Measurements from ENCODE around the gene HOXA9.

Gene HOXA9

DNA sequence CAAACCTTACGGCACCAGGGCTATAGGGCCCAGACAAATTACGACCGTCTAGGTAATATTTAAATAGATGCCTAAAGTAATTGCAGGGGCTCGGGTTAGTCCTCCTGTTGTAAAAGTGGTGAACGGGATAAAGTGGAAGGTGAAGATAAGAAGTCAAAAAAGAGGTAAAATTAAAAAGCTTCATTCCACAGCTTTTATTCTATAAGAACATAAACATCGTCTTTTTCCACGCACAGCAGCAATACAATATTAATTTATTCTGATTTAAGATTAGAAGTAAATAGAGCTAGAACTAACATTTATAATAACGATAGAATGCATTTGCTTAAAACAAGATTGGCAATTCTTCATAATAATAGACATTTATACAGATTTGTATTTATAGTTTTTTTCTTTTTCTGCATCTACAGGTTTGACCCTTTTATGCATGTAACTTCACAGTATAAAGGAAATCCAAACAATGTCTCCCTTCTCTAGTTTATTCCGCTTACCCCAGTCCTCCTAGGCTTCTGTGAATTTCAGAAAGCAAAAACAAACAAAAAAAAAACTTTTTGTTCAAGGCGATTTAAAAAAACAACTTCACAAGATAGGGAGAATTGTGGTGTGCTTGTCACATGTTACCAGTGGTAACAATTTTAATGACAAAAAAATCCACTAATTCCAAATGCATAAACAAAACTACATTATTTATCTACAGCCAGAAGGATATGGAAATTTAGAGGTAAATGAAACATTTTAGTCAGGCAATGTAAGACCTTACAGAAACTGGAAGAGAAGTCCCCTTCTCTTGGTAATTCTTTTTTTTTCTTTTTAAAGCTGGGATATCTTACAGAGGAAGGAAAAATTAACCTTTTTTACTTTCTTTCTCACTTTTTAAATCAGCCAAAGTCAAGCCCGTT, 5.3 kb upstream of the HOXA9 start:
- H2AFZ ChIP-seq (ENCODE audit: low read length): no peak overlapping the region
- TF ChIP-seq, protein P1, sequence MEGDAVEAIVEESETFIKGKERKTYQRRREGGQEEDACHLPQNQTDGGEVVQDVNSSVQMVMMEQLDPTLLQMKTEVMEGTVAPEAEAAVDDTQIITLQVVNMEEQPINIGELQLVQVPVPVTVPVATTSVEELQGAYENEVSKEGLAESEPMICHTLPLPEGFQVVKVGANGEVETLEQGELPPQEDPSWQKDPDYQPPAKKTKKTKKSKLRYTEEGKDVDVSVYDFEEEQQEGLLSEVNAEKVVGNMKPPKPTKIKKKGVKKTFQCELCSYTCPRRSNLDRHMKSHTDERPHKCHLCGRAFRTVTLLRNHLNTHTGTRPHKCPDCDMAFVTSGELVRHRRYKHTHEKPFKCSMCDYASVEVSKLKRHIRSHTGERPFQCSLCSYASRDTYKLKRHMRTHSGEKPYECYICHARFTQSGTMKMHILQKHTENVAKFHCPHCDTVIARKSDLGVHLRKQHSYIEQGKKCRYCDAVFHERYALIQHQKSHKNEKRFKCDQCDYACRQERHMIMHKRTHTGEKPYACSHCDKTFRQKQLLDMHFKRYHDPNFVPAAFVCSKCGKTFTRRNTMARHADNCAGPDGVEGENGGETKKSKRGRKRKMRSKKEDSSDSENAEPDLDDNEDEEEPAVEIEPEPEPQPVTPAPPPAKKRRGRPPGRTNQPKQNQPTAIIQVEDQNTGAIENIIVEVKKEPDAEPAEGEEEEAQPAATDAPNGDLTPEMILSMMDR (IDR thresholded peaks at IDR 0.05; ENCODE audit: low read length): no peak
- TF ChIP-seq EZH2 (optimal IDR thresholded peaks at IDR 0.05; ENCODE audit: low read depth, low read length) (no peak), EZH2phosphoT487 (IDR thresholded peaks at IDR 0.05; ENCODE audit: low read length) (no peak)
- no peak overlapping the region for H3K9ac ChIP-seq (ENCODE audit: low read length)
- H3F3A ChIP-seq (ENCODE audit: insufficient read depth, low read length): peaks cover 12% of the 10 kb centered on the region
- no peaks in the 10 kb centered on the region for H3K9me2 ChIP-seq (replicated peaks; ENCODE audit: insufficient read depth, low read length)
- no peak overlapping the region for H3K4me3 ChIP-seq (ENCODE audit: low read length)
- no peaks in the 10 kb centered on the region for H3K9me3 ChIP-seq (replicated peaks; ENCODE audit: insufficient read depth, low read length)
- H3K27ac ChIP-seq (ENCODE audit: low read length): no peak overlapping the region
- H3K27me3 ChIP-seq (replicated peaks; ENCODE audit: insufficient read depth, low read length): peaks cover 97% of the 10 kb centered on the region
- no peaks in the 10 kb centered on the region for H3K36me3 ChIP-seq (replicated peaks; ENCODE audit: insufficient read depth, low read length)
- no peaks in the 10 kb centered on the region for H3K79me2 ChIP-seq (ENCODE audit: low read length)
- peaks cover 9% of the 10 kb centered on the region for H3K4me1 ChIP-seq (ENCODE audit: low read length)
- H4K20me1 ChIP-seq (ENCODE audit: insufficient read depth, low read length): no peaks in the 10 kb centered on the region
- no peak for DNase-seq
- no peak overlapping the region for H3K4me2 ChIP-seq (ENCODE audit: low read depth, low read length)

DNA sequence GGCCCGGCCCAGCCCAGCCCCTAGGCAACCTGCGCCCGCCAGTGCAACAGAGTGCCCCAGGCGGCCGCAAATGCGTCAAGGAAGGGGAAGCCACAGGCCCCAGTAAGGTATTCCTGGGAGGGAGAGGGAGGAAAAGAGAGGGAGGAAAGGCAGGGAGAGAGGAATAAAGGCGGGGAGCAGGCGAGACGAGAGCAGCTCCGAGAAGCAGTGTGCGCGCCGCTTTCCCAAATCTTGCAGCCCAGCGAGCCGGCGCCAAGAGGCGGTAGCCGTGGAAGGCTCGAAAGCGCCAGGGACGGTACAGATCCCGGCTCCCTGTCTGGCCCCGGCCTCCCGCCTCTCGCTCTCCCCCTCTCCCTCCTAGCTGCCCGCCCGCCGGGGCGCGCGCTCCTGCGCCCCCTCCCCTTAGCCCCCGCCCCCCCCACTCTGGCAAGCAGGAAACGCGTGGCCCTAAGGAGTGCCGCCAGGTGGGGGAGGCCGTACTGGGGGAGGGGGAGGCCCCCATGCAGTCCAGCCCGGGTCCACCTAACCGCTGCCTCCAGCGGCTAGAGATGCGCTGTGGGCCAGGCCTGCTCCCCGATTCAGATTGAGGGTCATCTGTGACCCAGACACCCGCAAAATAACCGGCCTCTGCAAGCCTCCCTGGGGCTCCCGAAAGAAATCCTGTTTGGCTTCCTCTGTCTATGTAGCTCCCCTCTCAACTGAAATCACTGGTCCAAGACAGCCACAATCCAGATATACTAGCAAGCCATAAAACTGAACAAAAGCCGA, 4.5 kb upstream of the HOXA9 start:
- H3K9ac ChIP-seq (ENCODE audit: low read length): no peak overlapping the region
- DNase-seq: no peak
- H3K79me2 ChIP-seq (ENCODE audit: low read length): no peaks in the 10 kb centered on the region
- TF ChIP-seq EZH2 (optimal IDR thresholded peaks at IDR 0.05; ENCODE audit: low read depth, low read length) (no peak), EZH2phosphoT487 (IDR thresholded peaks at IDR 0.05; ENCODE audit: low read length) (no peak)
- H2AFZ ChIP-seq (ENCODE audit: low read length): no peak overlapping the region
- H3F3A ChIP-seq (ENCODE audit: insufficient read depth, low read length): peaks cover 12% of the 10 kb centered on the region
- H3K9me3 ChIP-seq (replicated peaks; ENCODE audit: insufficient read depth, low read length): no peaks in the 10 kb centered on the region
- H4K20me1 ChIP-seq (ENCODE audit: insufficient read depth, low read length): no peaks in the 10 kb centered on the region
- no peak overlapping the region for H3K4me2 ChIP-seq (ENCODE audit: low read depth, low read length)
- no peak overlapping the region for H3K27ac ChIP-seq (ENCODE audit: low read length)
- H3K27me3 ChIP-seq (replicated peaks; ENCODE audit: insufficient read depth, low read length): peaks cover 97% of the 10 kb centered on the region
- no peak overlapping the region for H3K4me3 ChIP-seq (ENCODE audit: low read length)
- no peaks in the 10 kb centered on the region for H3K36me3 ChIP-seq (replicated peaks; ENCODE audit: insufficient read depth, low read length)
- H3K4me1 ChIP-seq (ENCODE audit: low read length): peaks cover 9% of the 10 kb centered on the region
- no peaks in the 10 kb centered on the region for H3K9me2 ChIP-seq (replicated peaks; ENCODE audit: insufficient read depth, low read length)

DNA sequence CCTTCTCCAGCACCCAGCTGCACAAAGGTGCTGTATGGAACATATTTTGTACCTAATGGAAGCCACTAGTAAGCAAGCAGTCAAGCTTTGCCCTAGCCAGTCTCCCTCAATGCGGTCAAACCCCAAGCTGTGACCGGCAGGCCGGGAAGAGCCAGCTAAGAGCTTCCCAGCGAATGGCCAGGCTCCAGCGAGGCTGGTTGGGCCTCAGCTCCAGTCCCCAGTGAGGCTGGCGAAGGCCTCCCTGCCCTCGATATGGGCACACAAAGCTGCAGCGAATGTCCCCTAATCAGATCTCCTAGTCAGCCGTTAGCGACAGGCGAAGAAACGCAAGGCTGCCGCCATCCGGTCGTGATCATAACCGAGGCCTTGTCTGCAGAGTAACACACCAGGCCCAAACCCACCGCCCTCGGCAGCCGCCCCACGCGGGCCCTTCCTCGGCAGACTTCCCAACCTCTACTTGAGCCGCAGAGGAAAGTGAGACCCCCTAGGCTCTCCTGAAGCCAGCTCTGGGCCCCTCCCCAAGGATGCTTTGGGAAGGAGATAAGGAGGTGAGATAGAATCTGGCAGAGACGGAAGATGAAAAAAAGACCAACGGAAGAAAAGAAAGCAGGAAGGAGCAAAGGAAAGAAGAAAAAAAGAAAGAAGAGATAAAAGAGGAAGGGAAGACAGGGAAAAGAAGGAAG, 3.1 kb upstream of the HOXA9 start:
- H3K4me2 ChIP-seq (ENCODE audit: low read depth, low read length): no peak overlapping the region
- H4K20me1 ChIP-seq (ENCODE audit: insufficient read depth, low read length): no peaks in the 10 kb centered on the region
- peaks cover 12% of the 10 kb centered on the region for H3F3A ChIP-seq (ENCODE audit: insufficient read depth, low read length)
- TF ChIP-seq EZH2phosphoT487 (IDR thresholded peaks at IDR 0.05; ENCODE audit: low read length): no peak
- TF ChIP-seq EZH2 (optimal IDR thresholded peaks at IDR 0.05; ENCODE audit: low read depth, low read length): no peak
- TF ChIP-seq, protein P1 (IDR thresholded peaks at IDR 0.05; ENCODE audit: low read length): no peak
- peaks cover 97% of the 10 kb centered on the region for H3K27me3 ChIP-seq (replicated peaks; ENCODE audit: insufficient read depth, low read length)
- H2AFZ ChIP-seq (ENCODE audit: low read length): no peak overlapping the region
- H3K9me3 ChIP-seq (replicated peaks; ENCODE audit: insufficient read depth, low read length): no peaks in the 10 kb centered on the region
- no peak overlapping the region for H3K9ac ChIP-seq (ENCODE audit: low read length)
- H3K4me1 ChIP-seq (ENCODE audit: low read length): peaks cover 9% of the 10 kb centered on the region
- H3K27ac ChIP-seq (ENCODE audit: low read length): no peak overlapping the region
- H3K36me3 ChIP-seq (replicated peaks; ENCODE audit: insufficient read depth, low read length): no peaks in the 10 kb centered on the region
- H3K4me3 ChIP-seq (ENCODE audit: low read length): no peak overlapping the region
- H3K79me2 ChIP-seq (ENCODE audit: low read length): no peaks in the 10 kb centered on the region
- H3K9me2 ChIP-seq (replicated peaks; ENCODE audit: insufficient read depth, low read length): no peaks in the 10 kb centered on the region
- DNase-seq: no peak

All from MM.1S (cell line).